ENCODE data around the gene NCLN.
"Not testable (repeated sequence)": the region's sequence is repeated elsewhere in the genome, so short reads cannot be mapped to it uniquely, and the experiment has no call there.

GRCh38 chr19:3235604-3236003, 49.9 kb downstream of the NCLN start:
- TF ChIP-seq CTCF (IDR thresholded peaks at IDR 0.05 in 4 of 5, conservative IDR thresholded peaks at IDR 0.05 in 1 of 5); POLR2A (IDR thresholded peaks at IDR 0.05): not testable (repeated sequence)
